IPS DF 6.9 (cell line): Measurements from ENCODE around the gene NCKAP1.
"Not testable (repeated sequence)": the region's sequence is repeated elsewhere in the genome, so short reads cannot be mapped to it uniquely, and the experiment has no call there.

Source experiments
- DNase-seq: peaks from one replicate; pipeline ENCODE4 v3.0.0-alpha.2; 2013; ENCODE audit warnings: low read depth, low spot score
- H3K27ac ChIP-seq: one replicate; pipeline ENCODE4 v1.5.1; 2013; ENCODE audit warnings: low read length, control low read depth
- H3K27me3 ChIP-seq: 2 replicates; pipeline ENCODE4 v1.6.1; 2013; ENCODE audit warnings: mild to moderate bottlenecking, low read length; ENCODE audit not compliant: control insufficient read depth, insufficient read depth
- H3K36me3 ChIP-seq: 2 replicates; pipeline ENCODE4 v1.6.1; 2013; ENCODE audit warnings: low read length; ENCODE audit not compliant: control insufficient read depth, insufficient read depth
- H3K4me1 ChIP-seq: 2 replicates; pipeline ENCODE4 v1.6.1; 2013; ENCODE audit warnings: low read length; ENCODE audit not compliant: control insufficient read depth, insufficient read depth
- H3K4me3 ChIP-seq: 2 replicates; pipeline ENCODE4 v1.5.1; 2013; ENCODE audit warnings: mild to moderate bottlenecking, low read length
- H3K9me3 ChIP-seq: 2 replicates; pipeline ENCODE4 v1.6.1; 2013; ENCODE audit warnings: low read length, inconsistent platforms; ENCODE audit not compliant: control insufficient read depth, insufficient read depth
- WGBS: extraction: QIAGEN DNeasy Blood & Tissue Kit; methylation state at CpG from one replicate; pipeline ENCODE4 v1.1.7; 2013; ENCODE audit warnings: mixed read lengths, missing lambda C conversion rate; ENCODE audit not compliant: insufficient read length, insufficient coverage; 5-methylcytosine and 5-hydroxymethylcytosine counted together

NCKAP1 gene

GRCh38 chr2:182880100-182880499 lies 158.2 kb downstream of the NCKAP1 start:
- DNase-seq, H3K4me3 ChIP-seq, H3K27me3 ChIP-seq, H3K27ac ChIP-seq, H3K36me3 ChIP-seq, H3K4me1 ChIP-seq, H3K9me3 ChIP-seq: not testable (repeated sequence)
- WGBS: no CpG with 5 or more reads among the region's 1 CpG

GRCh38 chr2:182876653-182877052 lies 161.6 kb downstream of the NCKAP1 start:
- H3K4me3 ChIP-seq, H3K9me3 ChIP-seq: not testable (repeated sequence)
- no CpG with 5 or more reads among the region's 1 CpG for WGBS

GRCh38 chr2:182870227-182870626 lies 168.0 kb downstream of the NCKAP1 start:
- Histone ChIP-seq H3K9me3 (no peaks in the 10 kb centered on the region), H3K4me3 (no peak overlapping the region), H3K4me1 (0 out of 2 replicates have a peak, but pooled peaks cover 1% of the 10 kb centered on the region), H3K27me3 (peaks cover 2% of the 10 kb centered on the region; the same call in 1 of the 2 replicates), H3K36me3 (no peaks in the 10 kb centered on the region), H3K27ac (no peak overlapping the region)
- DNase-seq: no peak
- no CpG with 5 or more reads among the region's 1 CpG for WGBS

More at GRCh38 chr2:182876653-182877052, 161.6 kb downstream of the NCKAP1 start:
- H3K4me1 ChIP-seq, H3K27ac ChIP-seq, H3K27me3 ChIP-seq, H3K36me3 ChIP-seq, DNase-seq: not testable (repeated sequence)

DNA sequence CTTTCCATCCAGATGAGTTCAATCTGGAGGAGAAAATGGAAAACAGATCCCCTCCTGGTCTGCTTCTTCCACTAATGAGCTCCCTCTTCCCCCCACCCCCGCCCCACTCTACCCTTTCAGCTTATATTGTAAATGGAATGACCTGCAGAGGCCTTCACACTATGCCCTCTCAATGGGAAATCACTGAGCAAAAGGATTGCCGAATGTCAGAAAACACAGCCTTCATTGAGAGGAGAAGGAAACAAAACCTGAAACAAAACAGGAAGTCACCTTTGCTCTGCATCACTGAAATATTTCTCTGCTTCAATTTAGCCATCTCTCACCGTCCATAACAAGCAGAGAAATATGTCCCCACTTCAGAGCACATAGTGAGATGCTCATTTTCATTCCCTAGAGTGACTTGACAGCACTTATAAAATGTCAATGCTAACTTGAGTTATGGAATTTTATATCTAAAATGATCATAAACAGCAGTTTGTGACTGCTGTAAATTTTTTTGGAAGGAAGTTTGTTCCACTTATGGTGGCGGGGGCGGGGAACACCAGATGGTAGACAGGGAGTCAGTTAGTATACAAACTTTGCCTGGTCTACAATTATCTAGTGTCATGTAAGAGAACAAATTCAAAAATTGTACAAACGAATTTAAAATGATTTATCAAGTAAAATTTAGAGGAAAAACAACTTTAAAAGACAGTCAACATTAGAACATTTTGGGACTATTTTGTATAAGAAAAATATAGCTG lies 170.0 kb downstream of the NCKAP1 start:
- DNase-seq: no peak
- Histone ChIP-seq H3K36me3 (no peaks in the 10 kb centered on the region), H3K4me1 (0 out of 2 replicates have a peak, but pooled peaks cover 1% of the 10 kb centered on the region), H3K27me3 (peaks cover 2% of the 10 kb centered on the region; the same call in 1 of the 2 replicates), H3K27ac (no peak overlapping the region), H3K9me3 (no peaks in the 10 kb centered on the region), H3K4me3 (no peak overlapping the region)
- WGBS: no CpG with 5 or more reads among the region's 6 CpGs

- H3K9me3 ChIP-seq: no peaks in the 10 kb centered on the region
- H3K4me3 ChIP-seq: peak overlapping the region; percentile 32; the same call in 1 of the 2 replicates
- H3K36me3 ChIP-seq: no peaks in the 10 kb centered on the region
- whole genome bisulfite sequencing: no CpG with 5 or more reads among the region's 12 CpGs
- 0 out of 2 replicates have a peak, but pooled peaks cover 1% of the 10 kb centered on the region for H3K4me1 ChIP-seq
- no peak for DNase-seq
- H3K27me3 ChIP-seq: peaks cover 2% of the 10 kb centered on the region; the same call in 1 of the 2 replicates
- no peak overlapping the region for H3K27ac ChIP-seq
Measured at GRCh38 chr2:182867426-182868053, 170.7 kb downstream of the NCKAP1 start.

GRCh38 chr2:182866461-182867406 lies 171.5 kb downstream of the NCKAP1 start, which contains the start of gene FRZB:
Gene FRZB (minus strand): TSS chr2:182866637. CDS start chr2:182866552, 85 bp downstream.
- Histone ChIP-seq H3K9me3 (no peaks in the 10 kb centered on the region), H3K4me3 (peak within 1 kb of the TSS; percentile 32; the same call in 1 of the 2 replicates), H3K4me1 (0 out of 2 replicates have a peak, but pooled peaks cover 1% of the 10 kb centered on the region), H3K36me3 (no peaks in the 10 kb centered on the region), H3K27ac (no peak within 1 kb of the TSS), H3K27me3 (peaks cover 2% of the 10 kb centered on the region; the same call in 1 of the 2 replicates)
- no peak for DNase-seq
- WGBS: no CpG with 5 or more reads among the region's 57 CpGs

DNA sequence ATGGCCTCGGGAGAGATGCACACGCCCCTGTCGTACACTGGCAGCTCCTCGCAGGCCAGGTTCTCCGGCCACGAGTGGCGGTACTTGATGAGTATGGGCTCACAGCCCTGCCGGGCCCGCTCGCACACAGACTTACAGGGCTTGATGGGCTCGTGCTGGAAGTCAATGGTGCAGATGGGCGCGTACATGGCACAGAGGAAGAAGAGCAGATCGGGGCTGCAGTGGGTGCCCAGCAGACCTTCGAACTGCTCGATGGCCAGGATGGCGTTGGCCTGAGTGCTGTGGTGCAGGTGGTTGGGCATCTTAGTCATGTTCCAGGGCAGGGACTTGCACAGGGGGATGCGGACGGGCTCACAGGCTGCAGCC lies 172.2 kb downstream of the NCKAP1 start:
- H3K36me3 ChIP-seq: no peaks in the 10 kb centered on the region
- H3K4me3 ChIP-seq: peak overlapping the region; percentile 32; the same call in 1 of the 2 replicates
- peaks cover 2% of the 10 kb centered on the region; the same call in 1 of the 2 replicates for H3K27me3 ChIP-seq
- DNase-seq: no peak
- WGBS: no CpG with 5 or more reads among the region's 19 CpGs
- no peaks in the 10 kb centered on the region for H3K9me3 ChIP-seq
- H3K4me1 ChIP-seq: 0 out of 2 replicates have a peak, but pooled peaks cover 1% of the 10 kb centered on the region
- H3K27ac ChIP-seq: no peak overlapping the region

GRCh38 chr2:182864949-182865570 lies 173.2 kb downstream of the NCKAP1 start:
- Histone ChIP-seq H3K27me3 (peaks cover 2% of the 10 kb centered on the region; the same call in 1 of the 2 replicates), H3K4me3 (no peak overlapping the region), H3K27ac (no peak overlapping the region), H3K4me1 (0 out of 2 replicates have a peak, but pooled peaks cover 1% of the 10 kb centered on the region), H3K36me3 (no peaks in the 10 kb centered on the region), H3K9me3 (no peaks in the 10 kb centered on the region)
- no peak for DNase-seq
- WGBS: no CpG with 5 or more reads among the region's 4 CpGs

DNA sequence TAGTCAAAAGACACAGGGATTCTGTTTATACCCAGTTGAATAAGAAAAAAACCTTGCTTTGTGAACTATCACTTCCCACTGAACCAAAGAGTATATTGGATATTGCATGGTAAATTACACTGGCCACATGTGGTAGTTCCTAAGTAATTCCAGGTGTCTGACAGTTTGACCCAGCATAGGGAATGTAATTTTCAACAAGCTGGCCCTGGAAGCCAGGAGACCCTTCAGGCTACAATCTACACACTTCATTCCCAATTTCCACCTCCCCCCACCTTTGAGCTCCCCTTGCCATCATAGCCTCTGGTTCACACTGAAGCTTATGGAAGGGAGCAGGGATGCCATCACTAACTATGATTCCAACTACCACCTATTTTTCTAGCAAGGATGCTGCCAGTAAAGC lies 174.6 kb downstream of the NCKAP1 start:
- 0 out of 2 replicates have a peak, but pooled peaks cover 1% of the 10 kb centered on the region for H3K4me1 ChIP-seq
- no peaks in the 10 kb centered on the region for H3K9me3 ChIP-seq
- no peaks in the 10 kb centered on the region for H3K36me3 ChIP-seq
- DNase-seq: no peak
- no peak overlapping the region for H3K4me3 ChIP-seq
- peaks cover 2% of the 10 kb centered on the region; the same call in 1 of the 2 replicates for H3K27me3 ChIP-seq
- no peak overlapping the region for H3K27ac ChIP-seq
